ENCODE data around the gene IGSF21. TPM values are rescaled to one million over a fixed set of nuclear protein-coding genes. Genes with fewer than 3 reads are reported as not detected.

Gene IGSF21
- polyA plus RNA-seq, 1 donor (not counting 4 experiments of a cell fraction or from before 2014, with no cell fraction given) = not detected

DNA sequence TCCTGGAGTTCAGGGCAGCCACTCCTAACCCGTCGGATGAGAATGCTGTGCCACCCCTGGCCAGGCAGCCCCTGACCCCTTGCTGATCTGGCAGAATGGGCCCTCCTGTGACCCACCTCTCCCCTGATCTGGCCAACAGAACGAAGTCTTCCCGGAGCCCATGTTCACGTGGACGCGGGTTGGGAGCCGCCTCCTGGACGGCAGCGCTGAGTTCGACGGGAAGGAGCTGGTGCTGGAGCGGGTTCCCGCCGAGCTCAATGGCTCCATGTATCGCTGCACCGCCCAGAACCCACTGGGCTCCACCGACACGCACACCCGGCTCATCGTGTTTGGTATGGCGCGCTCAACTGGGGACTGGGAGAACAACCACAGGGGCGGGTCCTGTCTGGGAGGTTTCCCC, 269.1 kb downstream of the IGSF21 start:
- Histone ChIP-seq H3K9ac (ENCODE audit: control insufficient read depth, extremely low read depth, insufficient read depth, low read length) (no peak overlapping the region), H2AFZ (ENCODE audit: control insufficient read depth, low read length) (no peak overlapping the region), H3K27me3 (ENCODE audit: control insufficient read depth, extremely low read depth, insufficient read depth, low read length) (no peaks in the 10 kb centered on the region), H3K4me3 (ENCODE audit: control insufficient read depth in 2 of 3, extremely low read depth in 1 of 3, insufficient read depth in 2 of 3, low read depth in 1 of 3, low read length in 3 of 3) (no peak overlapping the region), H4K20me1 (ENCODE audit: control insufficient read depth, extremely low read depth, insufficient read depth, low read length) (no peaks in the 10 kb centered on the region), H3K4me1 (ENCODE audit: control insufficient read depth, extremely low read depth, insufficient read depth, low read length) (no peaks in the 10 kb centered on the region), H3K36me3 (ENCODE audit: control insufficient read depth in 2 of 2, extremely low read depth in 1 of 2, insufficient read depth in 2 of 2, low read length in 2 of 2) (no peaks in the 10 kb centered on the region), H3K4me2 (ENCODE audit: control insufficient read depth, extremely low read depth, insufficient read depth, low read depth, low read length) (no peak overlapping the region), H3K9me3 (ENCODE audit: control insufficient read depth, low read depth, low read length) (peaks cover 11% of the 10 kb centered on the region), H3K79me2 (ENCODE audit: control insufficient read depth, insufficient read depth, low read length) (no peaks in the 10 kb centered on the region), H3K27ac (ENCODE audit: control insufficient read depth, insufficient read depth, low read length) (no peak overlapping the region), H3K9me1 (ENCODE audit: control insufficient read depth, extremely low read depth, insufficient read depth, low read length) (no peaks in the 10 kb centered on the region)
- DNase-seq (ENCODE audit: low read depth, low spot score) (no peak), FAIRE-seq (no peak)
- dilution Hi-C loops (cut with MboI; ENCODE audit: extremely low pct_ligation_motif_present, low sequenced_read_pairs) = no loop called here
- no peak for TF ChIP-seq EZH2 (IDR thresholded peaks at IDR 0.05; ENCODE audit: low read length)
- TF ChIP-seq, protein P1, sequence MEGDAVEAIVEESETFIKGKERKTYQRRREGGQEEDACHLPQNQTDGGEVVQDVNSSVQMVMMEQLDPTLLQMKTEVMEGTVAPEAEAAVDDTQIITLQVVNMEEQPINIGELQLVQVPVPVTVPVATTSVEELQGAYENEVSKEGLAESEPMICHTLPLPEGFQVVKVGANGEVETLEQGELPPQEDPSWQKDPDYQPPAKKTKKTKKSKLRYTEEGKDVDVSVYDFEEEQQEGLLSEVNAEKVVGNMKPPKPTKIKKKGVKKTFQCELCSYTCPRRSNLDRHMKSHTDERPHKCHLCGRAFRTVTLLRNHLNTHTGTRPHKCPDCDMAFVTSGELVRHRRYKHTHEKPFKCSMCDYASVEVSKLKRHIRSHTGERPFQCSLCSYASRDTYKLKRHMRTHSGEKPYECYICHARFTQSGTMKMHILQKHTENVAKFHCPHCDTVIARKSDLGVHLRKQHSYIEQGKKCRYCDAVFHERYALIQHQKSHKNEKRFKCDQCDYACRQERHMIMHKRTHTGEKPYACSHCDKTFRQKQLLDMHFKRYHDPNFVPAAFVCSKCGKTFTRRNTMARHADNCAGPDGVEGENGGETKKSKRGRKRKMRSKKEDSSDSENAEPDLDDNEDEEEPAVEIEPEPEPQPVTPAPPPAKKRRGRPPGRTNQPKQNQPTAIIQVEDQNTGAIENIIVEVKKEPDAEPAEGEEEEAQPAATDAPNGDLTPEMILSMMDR (optimal IDR thresholded peaks at IDR 0.05 in 1 of 3, IDR thresholded peaks at IDR 0.05 in 1 of 3, conservative IDR thresholded peaks at IDR 0.05 in 1 of 3; ENCODE audit: extremely low read depth in 1 of 3, insufficient read depth in 2 of 3, low read length in 3 of 3) = no peak

DNA sequence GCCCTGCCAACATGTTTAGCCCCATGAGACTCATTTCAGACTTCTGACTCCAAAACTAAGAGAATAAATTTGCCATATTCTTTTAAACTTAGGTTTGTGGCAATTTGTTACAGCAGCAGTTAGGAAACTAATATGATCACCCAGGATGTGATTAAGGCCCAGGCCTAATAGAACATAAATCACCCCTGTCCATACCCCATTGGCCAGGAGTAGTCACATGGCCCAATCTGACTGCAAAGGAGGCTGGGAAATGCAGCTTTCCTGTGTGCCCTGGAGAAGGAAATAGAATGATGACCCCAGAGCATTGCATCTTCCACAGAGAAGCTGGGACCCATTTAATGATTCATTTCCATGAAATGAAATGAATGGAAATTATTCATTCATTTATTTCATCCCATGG, 272.7 kb downstream of the IGSF21 start:
- no peaks in the 10 kb centered on the region for H3K4me1 ChIP-seq (ENCODE audit: control insufficient read depth, extremely low read depth, insufficient read depth, low read length)
- no peak overlapping the region for H3K4me3 ChIP-seq (ENCODE audit: control insufficient read depth in 2 of 3, extremely low read depth in 1 of 3, insufficient read depth in 2 of 3, low read depth in 1 of 3, low read length in 3 of 3)
- no peaks in the 10 kb centered on the region for H4K20me1 ChIP-seq (ENCODE audit: control insufficient read depth, extremely low read depth, insufficient read depth, low read length)
- H3K9me1 ChIP-seq (ENCODE audit: control insufficient read depth, extremely low read depth, insufficient read depth, low read length) = no peaks in the 10 kb centered on the region
- no peak overlapping the region for H2AFZ ChIP-seq (ENCODE audit: control insufficient read depth, low read length)
- dilution Hi-C loops (cut with MboI; ENCODE audit: extremely low pct_ligation_motif_present, low sequenced_read_pairs) = no loop called here
- H3K9ac ChIP-seq (ENCODE audit: control insufficient read depth, extremely low read depth, insufficient read depth, low read length) = no peak overlapping the region
- no peak overlapping the region for H3K27ac ChIP-seq (ENCODE audit: control insufficient read depth, insufficient read depth, low read length)
- peaks cover 8% of the 10 kb centered on the region for H3K9me3 ChIP-seq (ENCODE audit: control insufficient read depth, low read depth, low read length)
- H3K79me2 ChIP-seq (ENCODE audit: control insufficient read depth, insufficient read depth, low read length) = no peaks in the 10 kb centered on the region
- DNase-seq (ENCODE audit: low read depth, low spot score) = no peak
- no peak for FAIRE-seq
- H3K4me2 ChIP-seq (ENCODE audit: control insufficient read depth, extremely low read depth, insufficient read depth, low read depth, low read length) = no peak overlapping the region
- TF ChIP-seq EZH2 (IDR thresholded peaks at IDR 0.05; ENCODE audit: low read length) = no peak
- TF ChIP-seq, protein P1 (optimal IDR thresholded peaks at IDR 0.05 in 1 of 3, IDR thresholded peaks at IDR 0.05 in 1 of 3, conservative IDR thresholded peaks at IDR 0.05 in 1 of 3; ENCODE audit: extremely low read depth in 1 of 3, insufficient read depth in 2 of 3, low read length in 3 of 3) = no peak
- H3K27me3 ChIP-seq (ENCODE audit: control insufficient read depth, extremely low read depth, insufficient read depth, low read length) = no peaks in the 10 kb centered on the region
- H3K36me3 ChIP-seq (ENCODE audit: control insufficient read depth in 2 of 2, extremely low read depth in 1 of 2, insufficient read depth in 2 of 2, low read length in 2 of 2) = no peaks in the 10 kb centered on the region

Measured in keratinocyte (primary cell).